ENCODE measurements around the gene ABR.

ABR gene

GRCh38 chr17:1111599-1112443 is 68.0 kb downstream of the ABR start:
- no peak for TF ChIP-seq CTCF (IDR thresholded peaks at IDR 0.05; ENCODE audit: borderline replicate concordance, insufficient read depth, low read depth, low read length)
- no peak overlapping the region for H3K4me3 ChIP-seq (ENCODE audit: low read depth, low read length)

- H3K4me3 ChIP-seq (ENCODE audit: low read depth, low read length), result no peak overlapping the region
- no peak for TF ChIP-seq CTCF (IDR thresholded peaks at IDR 0.05; ENCODE audit: borderline replicate concordance, insufficient read depth, low read depth, low read length)
These were observed 68.8 kb downstream of the ABR start for GRCh38 chr17:1110862-1111598.

GRCh38 chr17:1110541-1110861 is 69.3 kb downstream of the ABR start:
- no peak for TF ChIP-seq CTCF (IDR thresholded peaks at IDR 0.05; ENCODE audit: borderline replicate concordance, insufficient read depth, low read depth, low read length)
- no peak overlapping the region for H3K4me3 ChIP-seq (ENCODE audit: low read depth, low read length)

GRCh38 chr17:1109606-1110540 is 69.9 kb downstream of the ABR start:
- TF ChIP-seq CTCF (IDR thresholded peaks at IDR 0.05; ENCODE audit: borderline replicate concordance, insufficient read depth, low read depth, low read length), result no peak

GRCh38 chr17:1108765-1109605 is 70.8 kb downstream of the ABR start:
- peak overlapping the region; percentile 45 for H3K4me3 ChIP-seq (ENCODE audit: low read depth, low read length)
- no peak for TF ChIP-seq CTCF (IDR thresholded peaks at IDR 0.05; ENCODE audit: borderline replicate concordance, insufficient read depth, low read depth, low read length)

More at GRCh38 chr17:1109606-1110540, 69.9 kb downstream of the ABR start:
- peak overlapping the region; percentile 45 for H3K4me3 ChIP-seq (ENCODE audit: low read depth, low read length)

- peak overlapping the region; percentile 45 for H3K4me3 ChIP-seq (ENCODE audit: low read depth, low read length)
- TF ChIP-seq CTCF (IDR thresholded peaks at IDR 0.05; ENCODE audit: borderline replicate concordance, insufficient read depth, low read depth, low read length), result no peak
These were observed 71.4 kb downstream of the ABR start for GRCh38 chr17:1108478-1108764.

Measured in GM12875 (cell line).